ENCODE measurements around the gene HORMAD2.

DNA sequence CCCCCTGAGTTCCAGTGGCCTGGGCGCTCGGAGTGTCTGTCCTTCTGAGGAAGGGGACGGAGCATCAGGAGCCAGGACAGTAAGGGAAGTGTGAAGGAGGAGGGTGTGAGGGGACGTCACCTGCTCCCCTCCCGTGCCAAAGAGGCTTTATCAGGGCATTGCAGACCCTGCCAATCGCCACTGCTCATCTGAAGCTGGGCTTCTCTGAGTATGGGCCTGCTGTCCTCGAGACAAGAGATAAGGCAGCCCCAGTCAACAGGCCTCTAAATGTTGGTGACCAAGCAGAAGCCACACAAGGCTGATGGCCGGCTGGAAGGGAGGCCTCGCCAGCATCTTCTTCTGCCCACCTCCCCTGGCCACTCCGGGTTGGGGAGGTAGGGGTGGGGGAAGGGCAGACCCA lies 136.4 kb downstream of the HORMAD2 start:
- TF ChIP-seq, protein P1, sequence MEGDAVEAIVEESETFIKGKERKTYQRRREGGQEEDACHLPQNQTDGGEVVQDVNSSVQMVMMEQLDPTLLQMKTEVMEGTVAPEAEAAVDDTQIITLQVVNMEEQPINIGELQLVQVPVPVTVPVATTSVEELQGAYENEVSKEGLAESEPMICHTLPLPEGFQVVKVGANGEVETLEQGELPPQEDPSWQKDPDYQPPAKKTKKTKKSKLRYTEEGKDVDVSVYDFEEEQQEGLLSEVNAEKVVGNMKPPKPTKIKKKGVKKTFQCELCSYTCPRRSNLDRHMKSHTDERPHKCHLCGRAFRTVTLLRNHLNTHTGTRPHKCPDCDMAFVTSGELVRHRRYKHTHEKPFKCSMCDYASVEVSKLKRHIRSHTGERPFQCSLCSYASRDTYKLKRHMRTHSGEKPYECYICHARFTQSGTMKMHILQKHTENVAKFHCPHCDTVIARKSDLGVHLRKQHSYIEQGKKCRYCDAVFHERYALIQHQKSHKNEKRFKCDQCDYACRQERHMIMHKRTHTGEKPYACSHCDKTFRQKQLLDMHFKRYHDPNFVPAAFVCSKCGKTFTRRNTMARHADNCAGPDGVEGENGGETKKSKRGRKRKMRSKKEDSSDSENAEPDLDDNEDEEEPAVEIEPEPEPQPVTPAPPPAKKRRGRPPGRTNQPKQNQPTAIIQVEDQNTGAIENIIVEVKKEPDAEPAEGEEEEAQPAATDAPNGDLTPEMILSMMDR (conservative IDR thresholded peaks at IDR 0.05; ENCODE audit: low read length) = no peak
- TF ChIP-seq EZH2phosphoT487 (IDR thresholded peaks at IDR 0.05; ENCODE audit: borderline replicate concordance) = no peak
